HG02759 (cell line): ENCODE data around the gene USP48.

Experiments used
- ATAC-seq: cut with Tn5 transposase; IDR thresholded peaks from one replicate; pipeline ENCODE4 v1.9.1; 2021; ENCODE audit warnings: mild to moderate bottlenecking, moderate library complexity; ENCODE audit not compliant: unreplicated experiment

Gene USP48

GRCh38 chr1:21655259-21655658, 127.7 kb downstream of the USP48 start:
- no peak for ATAC-seq

- no peak for ATAC-seq
These were observed 128.7 kb downstream of the USP48 start for GRCh38 chr1:21654209-21654608.

- no peak for ATAC-seq
These were observed 129.2 kb downstream of the USP48 start for GRCh38 chr1:21653744-21654100.

GRCh38 chr1:21652937-21653743, 129.8 kb downstream of the USP48 start:
- ATAC-seq, result no peak

GRCh38 chr1:21652101-21652936, 130.6 kb downstream of the USP48 start:
- ATAC-seq, result no peak

- no peak for ATAC-seq
These were observed 131.5 kb downstream of the USP48 start for GRCh38 chr1:21651214-21652042.

- ATAC-seq, result no peak
These were observed 132.5 kb downstream of the USP48 start for GRCh38 chr1:21650400-21650799.

- ATAC-seq, result no peak
These were observed 133.6 kb downstream of the USP48 start for GRCh38 chr1:21649315-21649714.

- ATAC-seq, result no peak
These were observed 134.2 kb downstream of the USP48 start for GRCh38 chr1:21648791-21649190.

- no peak for ATAC-seq
These were observed 134.6 kb downstream of the USP48 start for GRCh38 chr1:21648352-21648730.

- no peak for ATAC-seq
These were observed 135.3 kb downstream of the USP48 start for GRCh38 chr1:21647431-21648351.

GRCh38 chr1:21645550-21645949, 137.4 kb downstream of the USP48 start:
- ATAC-seq, result no peak

GRCh38 chr1:21644906-21645305, 138.0 kb downstream of the USP48 start:
- ATAC-seq, result no peak

- no peak for ATAC-seq
These were observed 138.6 kb downstream of the USP48 start for GRCh38 chr1:21644348-21644747.

- ATAC-seq, result no peak
These were observed 139.3 kb downstream of the USP48 start for GRCh38 chr1:21643624-21644023.

- ATAC-seq, result no peak
These were observed 140.8 kb downstream of the USP48 start for GRCh38 chr1:21641967-21642739.

GRCh38 chr1:21641537-21641936, 141.4 kb downstream of the USP48 start:
- ATAC-seq, result no peak

GRCh38 chr1:21641076-21641475, 141.9 kb downstream of the USP48 start:
- ATAC-seq, result no peak

GRCh38 chr1:21640653-21641052, 142.3 kb downstream of the USP48 start:
- ATAC-seq, result no peak
